Liver (tissue), 9 donors: ENCODE data around the gene RNF187. TPM values are rescaled to one million over a fixed set of nuclear protein-coding genes. Genes with fewer than 3 reads are reported as not detected.

Experiments
- DNase-seq: peaks from one replicate; pipeline ENCODE4 v3.0.0-alpha.2; 2017; ENCODE audit warnings: low spot score
- H3K27ac ChIP-seq, 2 donors: one replicate each; pipeline ENCODE4 v1.7.0; 2013; ENCODE audit warnings: inconsistent platforms in 2 of 2, low read length in 2 of 2, control low read depth in 1 of 2, low read depth in 1 of 2, mild to moderate bottlenecking in 1 of 2
- H3K27me3 ChIP-seq, 4 donors: one replicate each; pipeline versions ENCODE4 v1.6.1 to v1.7.0; 2013; ENCODE audit warnings: low read length in 3 of 4, inconsistent platforms in 1 of 4, mild to moderate bottlenecking in 1 of 4, moderate library complexity in 1 of 4; ENCODE audit not compliant: control insufficient read depth in 4 of 4, insufficient read depth in 4 of 4
- H3K36me3 ChIP-seq, 4 donors: one replicate each; pipeline versions ENCODE4 v1.6.1 to v1.7.0; 2013; ENCODE audit warnings: low read length in 3 of 4, mild to moderate bottlenecking in 3 of 4, low read depth in 1 of 4, moderate library complexity in 1 of 4; ENCODE audit not compliant: control insufficient read depth in 4 of 4, insufficient read depth in 3 of 4
- H3K4me1 ChIP-seq, 4 donors: one replicate each; pipeline versions ENCODE4 v1.6.1 to v1.7.0; 2013; ENCODE audit warnings: low read length in 3 of 4, mild to moderate bottlenecking in 3 of 4, moderate library complexity in 1 of 4; ENCODE audit not compliant: control insufficient read depth in 4 of 4, insufficient read depth in 4 of 4
- H3K4me3 ChIP-seq, 3 donors: one replicate each; pipeline versions ENCODE4 v1.6.1 to v1.7.0; 2013; ENCODE audit warnings: low read length in 3 of 3, control low read depth in 1 of 3, low read depth in 1 of 3, mild to moderate bottlenecking in 1 of 3
- H3K9ac ChIP-seq, 2 donors: one replicate each; pipeline ENCODE4 v1.7.0; 2013; ENCODE audit warnings: low read length in 2 of 2, mild to moderate bottlenecking in 2 of 2, moderate library complexity in 2 of 2, control low read depth in 1 of 2, low read depth in 1 of 2
- H3K9me3 ChIP-seq, 4 donors: one replicate each; pipeline versions ENCODE4 v1.6.1 to v1.7.0; 2013; ENCODE audit warnings: low read length in 3 of 4; ENCODE audit not compliant: control insufficient read depth in 4 of 4
- EGR1 ChIP-seq, 2 donors: IDR thresholded peaks; 2 replicates each; pipeline ENCODE4 v1.6.1; 2016 to 2018; ENCODE audit warnings: antibody characterized with exemption in 2 of 2, low read depth in 2 of 2
- FOXA1 ChIP-seq: IDR thresholded peaks from 2 replicates; pipeline ENCODE4 v1.6.1; 2016; ENCODE audit warnings: antibody characterized with exemption
- GABPA ChIP-seq, 2 donors: IDR thresholded peaks in 1 of 2; conservative IDR thresholded peaks in 1 of 2; 2 replicates each; pipeline ENCODE4 v1.6.1; 2016; ENCODE audit warnings: antibody characterized with exemption in 2 of 2, mild to moderate bottlenecking in 1 of 2, moderate library complexity in 1 of 2
- JUND ChIP-seq, 2 donors: IDR thresholded peaks; 2 replicates each; pipeline ENCODE4 v1.6.1; 2016; ENCODE audit warnings: antibody characterized with exemption in 2 of 2
- NR2F2 ChIP-seq: IDR thresholded peaks from 2 replicates; pipeline ENCODE4 v1.6.1; 2016; ENCODE audit warnings: antibody characterized with exemption
- RAD21 ChIP-seq, 2 donors: IDR thresholded peaks; 2 replicates each; pipeline ENCODE4 v1.6.1; 2016; ENCODE audit warnings: antibody characterized with exemption in 2 of 2, mild to moderate bottlenecking in 2 of 2
- RXRA ChIP-seq, 2 donors: IDR thresholded peaks; 2 replicates each; pipeline ENCODE4 v1.6.1; 2017 to 2018; ENCODE audit warnings: antibody characterized with exemption in 2 of 2, mild to moderate bottlenecking in 1 of 2
- SP1 ChIP-seq: IDR thresholded peaks from 2 replicates; pipeline ENCODE4 v1.6.1; 2018; ENCODE audit warnings: antibody characterized with exemption, mild to moderate bottlenecking
- WGBS: extraction: QIAGEN DNeasy Blood & Tissue Kit; methylation state at CpG from one replicate; pipeline ENCODE4 v1.1.7; 2013; 5-methylcytosine and 5-hydroxymethylcytosine counted together
- polyA plus RNA-seq, 2 donors: library from polyadenylated mRNA; stranded (reverse) in 1 of 2; unstranded in 1 of 2; fragments of 200-250 nt in 1 of 2; fragments of >200 nt in 1 of 2; fragmentation: Nextera tagmentation in 1 of 2; extraction: Ambion mirVana in 1 of 2; gene quantifications; one replicate each; pipeline versions ENCODE4 v1.2.1 to v1.2.3, GENCODE V29; 2013 to 2015
- total RNA-seq, 2 donors: library from RNA; depleted of rRNA; stranded (reverse); fragments of >200 nt; gene quantifications; one replicate each; pipeline ENCODE4 v1.2.3, GENCODE V29; 2014
- TF ChIP-seq, protein P1 (sequence below): fragments of 150-350 bp; IDR thresholded peaks from 2 replicates; pipeline ENCODE4 v1.5.1; 2017; ENCODE audit warnings: improper control_type of control experiment, low read depth, low read length; ENCODE audit not compliant: missing input control
- TF ChIP-seq, protein P2 (sequence below): IDR thresholded peaks from 2 replicates; pipeline ENCODE4 v1.6.1; 2016; ENCODE audit warnings: antibody characterized with exemption
- TF ChIP-seq, protein P3 (sequence below): IDR thresholded peaks from 2 replicates; pipeline ENCODE4 v1.6.1; 2016; ENCODE audit warnings: antibody characterized with exemption, mild to moderate bottlenecking
- TF ChIP-seq, protein P4 (sequence below): IDR thresholded peaks from 2 replicates; pipeline ENCODE4 v1.6.1; 2016; ENCODE audit warnings: antibody characterized with exemption
- donor health status: healthy.
- donor health status: healthy.
- donor health status: healthy.
- donor health status: healthy.
- donor health status: healthy.

Gene RNF187
- total and polyA plus RNA-seq, 4 donors, result 18.7 to 32.0 (median 23.5) TPM

GRCh38 chr1:228515200-228515834, 28.1 kb downstream of the RNF187 start:
- WGBS, result 39% methylated on average over 2 of the region's 2 CpGs
- peak; percentile 61 for DNase-seq
- H3K36me3 ChIP-seq, result no peaks in the 10 kb centered on the region
- H3K9ac ChIP-seq, result no peak overlapping the region
- no peak overlapping the region for H3K27ac ChIP-seq
- peaks cover 0 to 9% (median 4%) of the 10 kb centered on the region in 4 donors for H3K27me3 ChIP-seq
- H3K4me3 ChIP-seq, result no peak overlapping the region
- TF ChIP-seq EGR1 (IDR thresholded peaks at IDR 0.05; ENCODE audit: low read depth in 2 of 2) (no peak), RAD21 (IDR thresholded peaks at IDR 0.05) (peak; percentile 87), GABPA (IDR thresholded peaks at IDR 0.05 in 1 of 2, conservative IDR thresholded peaks at IDR 0.05 in 1 of 2) (no peak), NR2F2 (no peak)
- TF ChIP-seq, protein P1, sequence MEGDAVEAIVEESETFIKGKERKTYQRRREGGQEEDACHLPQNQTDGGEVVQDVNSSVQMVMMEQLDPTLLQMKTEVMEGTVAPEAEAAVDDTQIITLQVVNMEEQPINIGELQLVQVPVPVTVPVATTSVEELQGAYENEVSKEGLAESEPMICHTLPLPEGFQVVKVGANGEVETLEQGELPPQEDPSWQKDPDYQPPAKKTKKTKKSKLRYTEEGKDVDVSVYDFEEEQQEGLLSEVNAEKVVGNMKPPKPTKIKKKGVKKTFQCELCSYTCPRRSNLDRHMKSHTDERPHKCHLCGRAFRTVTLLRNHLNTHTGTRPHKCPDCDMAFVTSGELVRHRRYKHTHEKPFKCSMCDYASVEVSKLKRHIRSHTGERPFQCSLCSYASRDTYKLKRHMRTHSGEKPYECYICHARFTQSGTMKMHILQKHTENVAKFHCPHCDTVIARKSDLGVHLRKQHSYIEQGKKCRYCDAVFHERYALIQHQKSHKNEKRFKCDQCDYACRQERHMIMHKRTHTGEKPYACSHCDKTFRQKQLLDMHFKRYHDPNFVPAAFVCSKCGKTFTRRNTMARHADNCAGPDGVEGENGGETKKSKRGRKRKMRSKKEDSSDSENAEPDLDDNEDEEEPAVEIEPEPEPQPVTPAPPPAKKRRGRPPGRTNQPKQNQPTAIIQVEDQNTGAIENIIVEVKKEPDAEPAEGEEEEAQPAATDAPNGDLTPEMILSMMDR, result peak; percentile 77
- TF ChIP-seq, protein P2, sequence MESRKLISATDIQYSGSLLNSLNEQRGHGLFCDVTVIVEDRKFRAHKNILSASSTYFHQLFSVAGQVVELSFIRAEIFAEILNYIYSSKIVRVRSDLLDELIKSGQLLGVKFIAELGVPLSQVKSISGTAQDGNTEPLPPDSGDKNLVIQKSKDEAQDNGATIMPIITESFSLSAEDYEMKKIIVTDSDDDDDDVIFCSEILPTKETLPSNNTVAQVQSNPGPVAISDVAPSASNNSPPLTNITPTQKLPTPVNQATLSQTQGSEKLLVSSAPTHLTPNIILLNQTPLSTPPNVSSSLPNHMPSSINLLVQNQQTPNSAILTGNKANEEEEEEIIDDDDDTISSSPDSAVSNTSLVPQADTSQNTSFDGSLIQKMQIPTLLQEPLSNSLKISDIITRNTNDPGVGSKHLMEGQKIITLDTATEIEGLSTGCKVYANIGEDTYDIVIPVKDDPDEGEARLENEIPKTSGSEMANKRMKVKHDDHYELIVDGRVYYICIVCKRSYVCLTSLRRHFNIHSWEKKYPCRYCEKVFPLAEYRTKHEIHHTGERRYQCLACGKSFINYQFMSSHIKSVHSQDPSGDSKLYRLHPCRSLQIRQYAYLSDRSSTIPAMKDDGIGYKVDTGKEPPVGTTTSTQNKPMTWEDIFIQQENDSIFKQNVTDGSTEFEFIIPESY, result no peak
- no peaks in the 10 kb centered on the region for H3K4me1 ChIP-seq
- no peaks in the 10 kb centered on the region for H3K9me3 ChIP-seq

- no peak overlapping the region for H3K9ac ChIP-seq
- WGBS, result 36% methylated on average over 2 of the region's 2 CpGs
- no peak for DNase-seq
- TF ChIP-seq, protein P3, sequence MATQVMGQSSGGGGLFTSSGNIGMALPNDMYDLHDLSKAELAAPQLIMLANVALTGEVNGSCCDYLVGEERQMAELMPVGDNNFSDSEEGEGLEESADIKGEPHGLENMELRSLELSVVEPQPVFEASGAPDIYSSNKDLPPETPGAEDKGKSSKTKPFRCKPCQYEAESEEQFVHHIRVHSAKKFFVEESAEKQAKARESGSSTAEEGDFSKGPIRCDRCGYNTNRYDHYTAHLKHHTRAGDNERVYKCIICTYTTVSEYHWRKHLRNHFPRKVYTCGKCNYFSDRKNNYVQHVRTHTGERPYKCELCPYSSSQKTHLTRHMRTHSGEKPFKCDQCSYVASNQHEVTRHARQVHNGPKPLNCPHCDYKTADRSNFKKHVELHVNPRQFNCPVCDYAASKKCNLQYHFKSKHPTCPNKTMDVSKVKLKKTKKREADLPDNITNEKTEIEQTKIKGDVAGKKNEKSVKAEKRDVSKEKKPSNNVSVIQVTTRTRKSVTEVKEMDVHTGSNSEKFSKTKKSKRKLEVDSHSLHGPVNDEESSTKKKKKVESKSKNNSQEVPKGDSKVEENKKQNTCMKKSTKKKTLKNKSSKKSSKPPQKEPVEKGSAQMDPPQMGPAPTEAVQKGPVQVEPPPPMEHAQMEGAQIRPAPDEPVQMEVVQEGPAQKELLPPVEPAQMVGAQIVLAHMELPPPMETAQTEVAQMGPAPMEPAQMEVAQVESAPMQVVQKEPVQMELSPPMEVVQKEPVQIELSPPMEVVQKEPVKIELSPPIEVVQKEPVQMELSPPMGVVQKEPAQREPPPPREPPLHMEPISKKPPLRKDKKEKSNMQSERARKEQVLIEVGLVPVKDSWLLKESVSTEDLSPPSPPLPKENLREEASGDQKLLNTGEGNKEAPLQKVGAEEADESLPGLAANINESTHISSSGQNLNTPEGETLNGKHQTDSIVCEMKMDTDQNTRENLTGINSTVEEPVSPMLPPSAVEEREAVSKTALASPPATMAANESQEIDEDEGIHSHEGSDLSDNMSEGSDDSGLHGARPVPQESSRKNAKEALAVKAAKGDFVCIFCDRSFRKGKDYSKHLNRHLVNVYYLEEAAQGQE, result no peak
- no peak for TF ChIP-seq SP1
- no peak for TF ChIP-seq FOXA1
- no peak for TF ChIP-seq EGR1 (IDR thresholded peaks at IDR 0.05; ENCODE audit: low read depth in 2 of 2)
- no peak for TF ChIP-seq RXRA (IDR thresholded peaks at IDR 0.05)
- no peak for TF ChIP-seq JUND (IDR thresholded peaks at IDR 0.05)
- TF ChIP-seq, protein P2, result no peak
- TF ChIP-seq, protein P4, sequence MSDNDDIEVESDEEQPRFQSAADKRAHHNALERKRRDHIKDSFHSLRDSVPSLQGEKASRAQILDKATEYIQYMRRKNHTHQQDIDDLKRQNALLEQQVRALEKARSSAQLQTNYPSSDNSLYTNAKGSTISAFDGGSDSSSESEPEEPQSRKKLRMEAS, result no peak
- TF ChIP-seq NR2F2, result no peak
- H3K9me3 ChIP-seq, result no peaks in the 10 kb centered on the region
- no peak overlapping the region for H3K27ac ChIP-seq
- no peak overlapping the region for H3K4me3 ChIP-seq
- peaks cover 0 to 7% (median 3%) of the 10 kb centered on the region in 4 donors for H3K27me3 ChIP-seq
- H3K4me1 ChIP-seq, result no peaks in the 10 kb centered on the region
- H3K36me3 ChIP-seq, result no peaks in the 10 kb centered on the region
Observed at GRCh38 chr1:228517655-228518054, 30.5 kb downstream of the RNF187 start.
